ENCODE measurements around the gene ZNF236. TPM values are rescaled to one million over a fixed set of nuclear protein-coding genes. Genes with fewer than 3 reads are reported as not detected.

The ZNF236 gene
- total and polyA plus RNA-seq, 2 of the 8 experiments (the other 6 are each of a cell fraction or from before 2014, with no cell fraction given): 6.7 to 14.5 TPM

GRCh38 chr18:77002496-77002895 lies 180.1 kb downstream of the ZNF236 start:
- H3K14ac ChIP-seq (ENCODE audit: insufficient read length): no peak overlapping the region
- peaks cover 0 to 11% (median 5%) of the 10 kb centered on the region in 4 experiments; a peak in 4 of 7 replicates for H3K4me1 ChIP-seq (replicated peaks in 1 of 4; ENCODE audit: control insufficient read depth in 3 of 4, insufficient read depth in 4 of 4, low read length in 3 of 4)
- H3K9ac ChIP-seq (replicated peaks in 1 of 4; ENCODE audit: extremely low read depth in 1 of 4, low read depth in 3 of 4, low read length in 3 of 4): no peak overlapping the region
- H3K23ac ChIP-seq (ENCODE audit: insufficient read length): no peak overlapping the region
- no peaks in the 10 kb centered on the region for H3K79me2 ChIP-seq (ENCODE audit: control insufficient read depth in 1 of 2, insufficient read depth in 2 of 2, low read length in 2 of 2)
- H4K20me1 ChIP-seq (replicated peaks in 1 of 2; ENCODE audit: control insufficient read depth in 1 of 2, insufficient read depth in 2 of 2, low read length in 2 of 2): no peaks in the 10 kb centered on the region
- no peak overlapping the region for H3K18ac ChIP-seq (ENCODE audit: extremely low read depth, low read length)
- WGBS, 2 experiments (ENCODE audit: extremely low coverage in 1 of 2, insufficient coverage in 1 of 2, insufficient read length in 1 of 2, insufficient replicate concordance in 2 of 2, low coverage in 1 of 2, low lambda C conversion rate in 2 of 2, missing lambda C conversion rate in 1 of 2): 87 to 100% methylated on average over 1 to 10 of the region's 10 CpGs
- H3K4ac ChIP-seq (replicated peaks; ENCODE audit: insufficient read length, low read depth, low read length): no peak overlapping the region
- ChIA-PET CTCF (ENCODE audit: partially characterized antibody) (interaction anchor here (1.0 to 4.4 kb wide), 2 partner anchors 8 to 51 kb away, joined by 3 to 27 read pairs; no protein-coding TSS in a partner anchor), POLR2A (ENCODE audit: partially characterized antibody) (no interaction called here)
- H4K91ac ChIP-seq (replicated peaks; ENCODE audit: insufficient read length, low read length): no peak overlapping the region
- no peak overlapping the region for H3K56ac ChIP-seq (replicated peaks; ENCODE audit: insufficient read length, low read depth, low read length)
- no peaks in the 10 kb centered on the region for H3K9me3 ChIP-seq (ENCODE audit: insufficient read depth in 2 of 2, low read depth in 1 of 2, low read length in 1 of 2)
- no peak overlapping the region for H2BK15ac ChIP-seq (ENCODE audit: low read length)
- no peaks in the 10 kb centered on the region for H3K79me1 ChIP-seq (ENCODE audit: low read depth, low read length)
- H3K4me2 ChIP-seq (ENCODE audit: insufficient read depth in 1 of 2, low read depth in 2 of 2, low read length in 2 of 2): no peak overlapping the region
- no peaks in the 10 kb centered on the region for H3K36me3 ChIP-seq (ENCODE audit: control insufficient read depth in 2 of 4, insufficient read depth in 4 of 4, low read length in 3 of 4)
- no peak overlapping the region for H4K5ac ChIP-seq (ENCODE audit: insufficient read length, low read depth, low read length)
- no peak overlapping the region for H2BK12ac ChIP-seq (ENCODE audit: low read depth, low read length)
- H2BK120ac ChIP-seq (replicated peaks; ENCODE audit: low read depth, low read length): no peak overlapping the region
- DNase-seq (ENCODE audit: low read depth in 1 of 2, low spot score in 2 of 2) (no peak), FAIRE-seq (no peak)
- H3K4me3 ChIP-seq (ENCODE audit: extremely low read depth in 1 of 4, insufficient read depth in 2 of 4, low read depth in 3 of 4, low read length in 4 of 4): no peak overlapping the region
- no peak overlapping the region for H2AFZ ChIP-seq (ENCODE audit: low read length)
- H2AK5ac ChIP-seq (ENCODE audit: low read depth, low read length): no peak overlapping the region
- no peak overlapping the region for H4K8ac ChIP-seq (ENCODE audit: extremely low read depth, insufficient read depth, low read length)
- no peak for TF ChIP-seq TCF12 (IDR thresholded peaks at IDR 0.05; ENCODE audit: low read depth, low read length)
- no peak overlapping the region for H2BK5ac ChIP-seq (ENCODE audit: low read depth, low read length)
- no peak overlapping the region for H3K27ac ChIP-seq (ENCODE audit: low read depth, low read length)
- no peak overlapping the region for H2BK20ac ChIP-seq (ENCODE audit: low read length)
- H3K27me3 ChIP-seq (replicated peaks in 1 of 4; ENCODE audit: control insufficient read depth in 3 of 4, extremely low read depth in 1 of 4, insufficient read depth in 3 of 4, low read length in 3 of 4): no peaks in the 10 kb centered on the region; a peak in 1 of 7 replicates
- H3K23me2 ChIP-seq (ENCODE audit: low read depth, low read length): no peaks in the 10 kb centered on the region

Measured in H1 (cell line).